Adrenal gland (tissue), 5 donors: ENCODE results near the gene RPTOR.

Experiments used
- CTCF ChIP-seq, 6 experiments: fragments of 450-650 bp in 4 of 6; fragments of 200-600 bp in 2 of 6; sonication (generic) in 1 of 6; IDR thresholded peaks; 1 replicate in 5 of 6; 2 replicates in 1 of 6; pipeline versions ENCODE4 v1.5.1 to v1.8.0; 2016 to 2021; ENCODE audit warnings: antibody characterized with exemption in 6 of 6, mild to moderate bottlenecking in 2 of 6, moderate library complexity in 1 of 6
- POLR2A ChIP-seq, 2 donors: fragments of 450-650 bp; IDR thresholded peaks; one replicate each; pipeline ENCODE4 v1.6.1; 2017; ENCODE audit warnings: antibody characterized with exemption in 2 of 2, mild to moderate bottlenecking in 2 of 2, moderate library complexity in 1 of 2
- donor health status: DM: no; HTN: no; CAD: no.

GRCh38 chr17:81012574-81013447 lies 468.2 kb downstream of the RPTOR start:
- TF ChIP-seq CTCF (IDR thresholded peaks at IDR 0.05), result no peak
- TF ChIP-seq POLR2A (IDR thresholded peaks at IDR 0.05), result no peak
